GM13977 (cell line): ENCODE results near the gene NMD3.

Experiments
- DNase-seq: peaks from one replicate; pipeline ENCODE4 v3.0.0; 2012; ENCODE audit warnings: low spot score
- CTCF ChIP-seq: IDR thresholded peaks from 2 replicates; pipeline ENCODE4 v1.5.1; 2012; ENCODE audit warnings: mild to moderate bottlenecking, control low read depth; ENCODE audit not compliant: insufficient read depth; ENCODE audit errors: extremely low read depth, missing control alignments
- in situ Hi-C: fragments of 300-500 bp; cut with MboI; formaldehyde crosslinking; loops from one replicate; pipeline ENCODE4 v1.12.0; 2022; ENCODE audit warnings: low sequenced_read_pairs, low pct_unique_long_range_greater_than_20kb, mixed read lengths, inconsistent platforms; ENCODE audit not compliant: unreplicated experiment

The NMD3 gene

GRCh38 chr3:161230621-161231171, 9.6 kb downstream of the NMD3 start:
- no peak for DNase-seq
- TF ChIP-seq CTCF: no peak
- in situ Hi-C loops: no loop called here

- in situ Hi-C loops: no loop called here
- DNase-seq: no peak
- no peak for TF ChIP-seq CTCF
Measured at GRCh38 chr3:161231861-161232260, 10.8 kb downstream of the NMD3 start.

- no peak for TF ChIP-seq CTCF
- no peak for DNase-seq
- in situ Hi-C loops: no loop called here
Measured at GRCh38 chr3:161233557-161233956, 12.4 kb downstream of the NMD3 start.

- in situ Hi-C loops: no loop called here
- TF ChIP-seq CTCF: no peak
- no peak for DNase-seq
Measured at GRCh38 chr3:161236240-161236639, 15.1 kb downstream of the NMD3 start.

GRCh38 chr3:161239700-161240099, 18.6 kb downstream of the NMD3 start:
- in situ Hi-C loops: no loop called here

GRCh38 chr3:161244538-161244937, 23.4 kb downstream of the NMD3 start:
- no peak for TF ChIP-seq CTCF
- in situ Hi-C loops: no loop called here
- no peak for DNase-seq

More at GRCh38 chr3:161239700-161240099, 18.6 kb downstream of the NMD3 start:
- TF ChIP-seq CTCF: no peak
- DNase-seq: no peak

- in situ Hi-C loops: no loop called here
- no peak for TF ChIP-seq CTCF
- no peak for DNase-seq
Measured at GRCh38 chr3:161247049-161247448, 25.9 kb downstream of the NMD3 start.
